NCI-H226 (cell line): ENCODE measurements around the gene VGF.

Source experiments
- DNase-seq: peaks from one replicate; pipeline ENCODE4 v3.0.0-alpha.2; 2015

Gene VGF

DNA sequence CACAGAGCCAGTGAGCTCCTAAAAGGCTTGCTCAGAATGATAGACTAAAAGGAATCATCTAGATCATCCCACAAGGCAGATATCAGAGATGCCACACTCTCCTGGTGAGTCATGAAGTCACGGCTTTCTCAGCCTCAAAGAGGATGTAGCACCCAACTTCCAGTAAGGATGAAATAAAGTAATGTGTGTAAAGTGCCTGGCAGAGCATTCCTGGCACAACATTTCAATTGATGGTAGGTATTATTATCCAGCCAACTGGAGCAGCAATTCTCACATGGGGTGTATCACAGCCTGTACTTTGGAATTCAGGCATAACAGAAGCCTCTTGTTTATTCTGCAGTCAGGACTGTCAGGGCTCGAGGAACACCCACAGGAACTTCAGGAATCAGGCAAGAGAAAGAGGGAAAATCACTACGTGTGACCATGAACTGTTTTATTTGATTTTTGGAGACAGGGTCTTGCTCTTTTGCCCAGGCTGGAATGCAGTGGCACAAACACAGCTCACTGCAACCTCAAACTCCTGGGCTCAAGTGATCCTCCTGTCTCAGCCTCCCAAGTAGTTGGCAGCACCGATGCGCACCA is 20.0 kb upstream of the VGF start:
- DNase-seq = peak; percentile 77

DNA sequence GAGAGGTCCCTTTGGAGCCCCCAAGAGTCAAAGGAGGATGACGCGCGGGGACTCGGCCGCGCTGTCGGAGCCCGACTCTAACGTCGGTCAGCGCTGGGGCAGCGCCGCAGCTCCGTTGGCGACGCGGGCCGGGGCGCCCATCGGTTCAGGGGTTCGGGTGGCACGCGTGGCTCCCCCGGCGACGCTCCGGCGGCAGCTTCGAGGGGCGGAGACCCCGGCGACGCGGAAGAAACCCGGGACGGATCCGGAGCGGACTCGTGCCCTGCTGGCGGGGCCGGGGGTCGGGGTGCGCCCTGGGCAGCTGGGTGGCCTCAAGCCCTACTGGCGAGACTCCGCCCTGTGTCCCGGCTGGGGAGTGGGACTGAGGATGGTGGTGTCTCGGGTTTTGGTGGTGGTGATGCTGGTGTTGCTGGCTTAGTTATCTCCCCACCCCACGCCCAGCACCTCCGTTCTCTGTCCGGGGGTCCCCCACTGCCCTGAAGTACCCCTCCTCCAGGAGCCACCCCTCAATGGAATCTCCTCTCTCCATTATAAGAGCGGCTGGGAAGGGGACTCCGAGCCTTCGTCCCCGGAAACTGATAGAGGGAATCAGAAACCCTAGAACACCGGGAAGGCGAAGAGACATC is 14.9 kb upstream of the VGF start, which contains the start of gene NAT16:
NAT16 (minus strand) TSS at position 164 of the 626 bp plus-strand sequence. CDS start 5,486 bp downstream, outside the sequence.
- DNase-seq = no peak

DNA sequence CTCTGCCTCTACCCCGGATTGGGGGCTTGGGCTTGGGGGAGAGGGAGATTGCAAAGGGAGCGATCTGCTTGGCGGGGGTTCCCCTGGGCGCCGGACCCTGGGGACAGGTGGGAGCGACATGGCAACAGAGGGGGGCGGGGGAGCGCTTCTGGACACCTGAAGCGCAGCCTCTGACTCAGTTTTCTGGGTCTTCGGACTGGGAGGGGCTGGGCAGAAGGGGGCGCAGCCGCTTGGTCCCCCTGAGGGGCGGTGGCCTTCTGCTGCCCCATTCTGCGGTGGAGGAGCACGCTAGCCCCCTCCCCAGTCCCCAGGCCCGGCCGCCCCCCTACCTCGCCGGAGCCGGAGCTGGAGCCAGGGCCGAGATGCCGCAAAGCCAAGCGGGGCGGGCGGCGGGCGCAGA is 14.3 kb upstream of the VGF start:
- no peak for DNase-seq

DNA sequence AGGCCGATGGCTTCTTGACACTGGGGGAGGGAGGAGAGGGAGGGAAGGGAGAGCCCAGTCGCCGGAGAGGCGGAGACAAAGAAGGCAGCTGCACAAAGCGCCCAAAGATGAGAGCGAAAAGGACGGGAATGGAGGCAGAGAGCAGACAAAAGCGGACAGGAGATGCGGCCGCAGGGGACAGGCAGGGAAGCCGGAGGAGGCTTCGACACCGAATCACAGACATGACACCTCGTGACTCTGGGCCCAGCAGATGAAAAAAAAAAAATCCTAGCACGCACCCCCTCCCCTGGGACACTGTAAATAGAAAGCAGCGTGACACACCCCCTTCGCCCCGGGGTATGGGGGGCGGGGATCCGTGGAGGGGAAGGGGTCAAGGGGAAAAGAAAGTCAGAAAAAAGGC is 13.7 kb upstream of the VGF start:
- no peak for DNase-seq

DNA sequence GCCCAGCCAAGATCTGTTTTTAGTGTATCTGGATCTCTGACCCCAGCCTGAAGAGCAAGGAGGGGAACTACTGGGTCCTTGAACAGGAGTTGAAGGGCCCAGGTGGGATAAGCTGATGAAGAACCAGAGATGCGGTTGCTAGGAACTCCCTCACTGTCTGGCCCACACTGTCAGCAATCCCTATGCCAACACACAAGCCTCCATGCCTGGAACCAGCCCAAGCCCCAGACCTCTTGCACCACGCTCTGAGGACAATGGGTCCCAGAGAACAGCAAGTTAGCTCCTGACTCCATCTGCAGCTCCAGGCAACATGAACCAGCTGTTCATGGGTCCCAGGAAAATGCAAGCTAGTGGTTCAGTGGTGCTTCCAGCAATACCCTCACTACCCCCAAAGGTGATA is 12.3 kb upstream of the VGF start:
- no peak for DNase-seq

DNA sequence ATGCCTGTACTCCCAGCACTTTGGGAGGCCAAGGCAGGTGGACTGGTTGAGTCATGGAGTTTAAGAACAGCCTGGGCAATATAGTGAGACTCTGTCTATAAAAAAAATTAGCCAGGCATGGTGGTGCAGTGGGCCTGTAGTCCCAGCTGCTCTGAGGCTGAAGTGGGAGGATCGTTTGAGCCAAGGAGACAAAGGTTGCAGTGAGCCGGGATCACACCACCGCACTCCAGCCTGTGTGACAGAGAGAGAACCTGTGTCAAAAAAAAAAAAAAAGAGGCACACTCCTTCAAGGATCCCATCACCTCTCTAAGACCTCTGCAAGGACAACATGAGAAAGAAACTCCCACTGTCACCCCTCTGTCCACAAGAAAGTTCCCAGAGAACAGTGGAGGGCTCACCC is 10.3 kb upstream of the VGF start:
- DNase-seq = no peak

DNA sequence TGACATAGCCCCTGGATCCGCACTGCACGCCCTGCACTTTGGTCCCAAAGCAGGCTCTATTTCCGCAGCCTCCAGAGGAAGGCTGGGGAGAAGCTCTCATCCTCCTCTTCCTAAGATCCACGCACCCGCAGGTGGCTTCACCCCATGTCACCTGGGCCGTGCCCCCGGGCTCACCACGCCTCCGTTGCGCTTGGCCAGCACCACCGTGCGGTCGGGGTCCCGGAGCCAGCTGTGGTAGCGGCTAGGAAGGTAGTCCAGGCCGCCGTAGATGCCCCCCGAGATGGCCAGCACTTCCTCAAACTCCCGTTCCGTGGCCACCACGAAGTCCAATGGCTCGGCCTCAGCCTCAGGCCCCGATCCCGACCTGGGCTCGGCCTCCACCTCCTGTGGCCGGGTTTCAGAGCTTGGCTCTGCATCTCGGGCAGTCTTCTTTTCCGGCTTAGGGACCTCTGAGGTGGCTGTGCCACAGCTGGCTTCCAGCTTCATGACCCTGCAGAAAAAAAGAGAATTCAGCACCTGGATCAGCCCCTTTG is 9.0 kb upstream of the VGF start:
- DNase-seq = no peak

DNA sequence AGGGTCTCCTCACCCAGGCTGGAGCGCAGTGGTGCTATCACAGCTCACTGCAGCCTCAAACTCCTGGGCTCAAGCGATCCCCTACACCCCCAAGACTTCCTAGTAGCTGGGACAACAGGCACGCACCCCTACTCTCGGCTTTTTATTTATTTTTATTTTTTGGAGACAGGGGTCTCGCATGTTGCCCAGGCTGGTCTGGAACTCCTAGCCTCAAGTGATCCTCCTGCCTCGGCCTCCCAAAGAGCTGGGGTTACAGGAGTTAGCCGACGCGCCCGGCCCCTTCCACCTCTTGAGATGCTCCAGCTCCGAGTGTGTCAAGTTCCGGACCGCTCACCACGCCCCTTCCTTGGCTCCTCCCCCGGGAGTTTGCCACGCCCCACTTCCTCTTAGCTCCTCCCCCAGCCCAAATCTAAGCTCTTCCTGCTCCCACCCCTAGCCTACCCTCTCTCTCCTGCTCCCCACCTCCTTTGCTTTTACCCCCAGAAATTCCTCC is 8.4 kb upstream of the VGF start:
- peak; percentile 53 for DNase-seq

DNA sequence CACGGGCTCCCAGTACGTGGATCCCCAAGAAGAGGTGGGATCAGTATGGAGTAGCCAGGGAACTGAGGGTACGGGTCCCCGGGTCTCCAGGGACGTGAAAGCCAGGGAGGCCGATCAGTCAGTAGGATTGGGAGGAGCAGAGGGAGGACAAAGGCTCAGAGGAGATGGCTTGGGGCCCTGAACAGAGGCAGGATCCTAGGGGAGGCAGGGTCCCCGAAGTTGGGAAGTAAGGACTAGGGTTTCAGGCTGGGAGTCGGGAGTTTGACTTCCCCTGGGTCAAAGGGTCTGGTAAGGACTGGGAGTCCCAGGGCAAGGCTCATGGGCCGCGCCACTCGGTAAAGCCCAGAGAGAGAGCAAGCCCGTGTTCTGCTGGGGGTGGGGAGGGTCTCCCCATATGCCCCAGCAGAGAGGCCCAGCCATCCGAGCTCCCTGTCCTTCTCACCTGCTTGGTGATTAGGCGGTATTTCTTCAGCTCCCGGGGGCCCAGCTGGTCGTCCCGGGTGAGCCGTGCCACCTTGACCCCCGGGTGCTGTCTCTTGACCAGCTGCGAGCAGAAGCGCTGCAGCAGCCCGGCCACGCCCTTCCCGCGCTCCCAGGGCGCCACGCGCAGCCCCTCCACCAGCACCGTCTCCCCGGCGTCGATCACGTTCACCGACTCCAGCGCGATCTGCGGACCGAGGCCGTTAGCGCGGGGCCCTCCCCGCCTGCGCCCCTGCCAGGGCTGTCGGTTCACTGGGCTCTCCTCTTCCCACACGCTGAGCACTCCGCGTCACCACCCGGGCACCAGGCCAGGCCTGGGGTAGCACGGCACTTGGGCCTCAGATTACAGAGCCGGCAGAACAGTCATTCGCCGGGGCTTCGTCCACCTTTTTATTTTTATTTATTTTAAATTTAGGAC is 7.7 kb upstream of the VGF start:
- DNase-seq = peak; percentile 68

DNA sequence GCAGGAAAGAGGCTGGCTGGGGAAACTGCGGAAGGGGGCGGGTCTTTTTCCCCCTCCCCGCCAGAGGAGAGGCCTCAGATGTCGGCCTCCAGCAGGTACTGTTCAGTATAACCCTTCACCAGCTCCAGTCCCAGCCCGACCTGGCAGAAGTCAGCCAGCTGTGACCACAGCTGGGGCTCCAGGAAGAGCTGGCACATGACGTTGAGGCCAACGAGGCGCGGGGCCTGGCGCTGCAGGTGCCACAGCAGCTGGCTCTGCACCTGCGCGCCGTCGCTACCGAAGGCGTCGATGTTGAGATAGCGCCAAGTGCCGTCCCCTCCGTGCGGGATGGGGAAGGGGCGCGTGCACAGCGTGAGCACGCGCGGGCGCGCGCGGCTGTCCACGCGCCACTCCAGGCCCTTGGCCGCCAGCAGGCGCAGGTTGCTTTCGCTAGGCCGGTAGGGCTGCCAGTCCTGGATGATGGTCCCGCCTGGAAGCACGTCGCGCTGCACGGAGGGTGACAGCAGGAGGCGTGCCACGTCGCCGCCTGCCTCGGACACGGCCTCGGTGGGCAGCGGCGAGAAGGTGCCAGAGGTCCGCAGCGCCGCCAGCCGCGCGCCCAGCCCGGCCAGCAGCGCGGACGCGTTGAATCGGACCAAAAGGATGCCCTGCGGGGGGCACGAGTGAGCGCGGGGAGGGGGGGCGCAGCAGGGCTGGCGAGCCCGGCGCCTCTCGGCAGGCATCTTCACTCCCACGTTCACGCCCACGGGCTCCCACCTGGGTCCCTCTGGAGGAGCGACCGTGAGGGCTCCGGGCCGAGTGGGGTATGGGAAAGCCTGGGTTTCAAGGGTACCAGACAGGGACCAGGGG is 6.9 kb upstream of the VGF start:
- DNase-seq = no peak

DNA sequence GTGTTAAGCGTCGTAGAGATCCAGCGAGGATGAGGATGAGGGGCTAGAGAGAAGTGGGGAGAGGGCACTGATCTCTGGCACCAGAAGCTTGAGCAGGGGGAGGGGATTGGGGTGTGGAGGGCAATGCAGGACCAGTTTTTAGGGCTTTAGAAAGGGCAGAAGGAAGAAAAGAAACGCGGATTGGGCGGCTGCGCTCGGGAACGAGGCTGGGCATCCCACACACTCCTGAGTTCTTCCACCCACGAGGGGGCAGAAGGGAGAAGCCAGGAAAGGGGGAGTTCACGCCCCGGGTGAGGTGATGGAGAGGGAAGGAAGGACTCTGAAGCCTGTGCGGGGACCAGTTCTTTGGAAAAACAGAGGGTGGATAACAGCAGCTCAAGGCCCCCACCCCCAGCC is 6.1 kb upstream of the VGF start:
- no peak for DNase-seq

DNA sequence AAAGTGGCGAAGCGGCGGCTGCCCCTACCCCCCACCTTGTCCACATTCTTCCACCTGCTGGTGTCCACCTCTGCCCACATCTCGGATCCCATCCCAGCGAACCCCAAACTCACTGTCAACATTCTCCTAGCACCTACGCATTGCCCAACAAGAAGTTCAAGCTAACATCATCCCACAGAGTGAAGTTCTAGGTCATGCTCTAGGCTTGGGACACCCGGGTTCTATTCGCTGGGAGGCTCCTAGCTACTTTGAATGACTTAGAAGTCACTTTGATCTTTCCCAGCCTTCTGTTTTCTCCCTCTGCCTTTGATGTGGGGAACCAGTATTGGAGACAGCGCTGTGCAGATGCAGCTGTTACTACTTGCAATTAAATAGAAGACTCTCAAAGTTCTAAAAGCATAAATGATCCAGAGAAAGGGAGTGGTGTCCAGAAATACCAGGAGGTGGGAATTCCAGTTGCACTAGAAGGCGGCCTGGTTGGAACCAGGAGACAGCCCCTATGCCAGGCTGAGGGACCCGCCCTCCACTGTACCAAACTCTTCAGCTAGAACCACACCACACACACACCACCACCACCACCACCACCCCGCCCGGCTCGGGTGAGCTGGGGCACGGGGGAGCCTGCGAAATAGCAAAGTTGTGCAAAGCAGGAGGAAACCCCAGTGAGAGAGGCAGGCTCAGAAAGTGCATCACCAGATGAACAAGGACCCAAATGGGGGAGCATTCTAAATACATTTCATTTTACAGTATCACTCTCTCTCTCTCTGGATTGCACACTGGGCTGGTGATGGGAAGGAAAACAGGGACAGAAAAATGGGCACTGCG is 5.5 kb upstream of the VGF start:
- no peak for DNase-seq

DNA sequence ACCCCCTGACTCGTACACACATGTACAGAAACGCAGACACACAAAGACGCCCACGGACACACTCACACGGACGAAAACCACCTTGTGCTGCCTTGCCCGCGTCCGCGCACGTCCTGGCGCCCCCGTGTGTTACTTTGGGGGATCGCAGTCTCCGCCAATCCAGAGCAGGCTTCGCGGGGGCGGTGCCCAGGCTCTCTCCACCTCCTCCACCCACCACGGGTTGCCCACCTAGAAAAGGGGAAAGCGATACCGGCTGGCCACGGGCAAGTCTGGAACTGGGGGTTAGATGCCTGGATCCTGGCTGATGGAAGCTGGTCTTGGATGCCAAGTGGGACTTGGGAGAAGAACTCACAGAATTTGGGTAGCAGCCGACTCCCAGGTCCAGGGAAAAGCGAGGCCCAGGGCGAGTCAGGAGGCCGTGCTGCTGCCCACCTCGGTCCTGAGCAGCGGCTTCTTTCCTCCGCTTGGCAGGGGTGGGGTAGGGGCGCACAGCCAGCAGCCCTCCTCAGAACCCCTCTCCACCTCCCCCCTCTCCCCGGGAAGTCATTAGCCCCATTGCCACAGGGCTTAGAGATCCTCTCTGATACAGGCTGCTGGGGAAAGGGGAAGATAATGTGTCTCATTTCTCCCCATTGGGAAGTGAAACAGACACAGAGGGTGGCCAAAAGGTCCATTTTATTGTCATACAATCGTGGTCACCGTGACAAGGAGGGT is 4.6 kb upstream of the VGF start:
- peak; percentile 51 for DNase-seq

DNA sequence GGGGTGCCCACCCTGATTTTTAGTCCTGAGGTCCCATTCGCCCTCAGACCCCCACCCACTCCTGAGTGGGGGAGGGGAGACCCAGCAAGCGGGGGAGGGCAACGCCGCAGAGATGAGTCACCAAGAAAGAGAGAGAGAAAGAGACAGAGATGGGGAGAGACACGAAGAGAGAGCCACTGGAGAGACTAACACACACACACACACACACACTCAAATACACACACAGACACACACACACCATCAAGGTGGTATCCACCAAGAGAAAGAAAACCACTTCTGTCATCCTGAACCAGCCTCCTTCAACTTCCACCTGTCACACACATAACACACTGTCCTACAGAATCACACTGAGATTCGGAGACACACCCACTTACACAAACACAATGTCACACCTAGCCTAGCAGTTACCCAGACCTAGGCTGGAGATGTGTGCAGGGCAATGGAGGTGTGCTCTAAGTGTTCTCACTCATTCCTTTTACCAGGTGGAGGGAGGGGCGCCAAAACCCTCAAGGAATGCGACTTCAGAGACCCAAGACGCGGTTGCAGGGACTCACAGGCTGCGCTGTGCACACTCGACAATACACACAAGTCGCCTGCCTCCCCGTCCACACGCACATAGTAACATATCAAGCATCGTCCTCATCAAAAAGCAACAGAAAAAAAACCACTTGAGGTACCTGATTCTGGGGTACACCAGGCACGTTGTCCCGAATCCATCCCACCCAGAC is 3.9 kb upstream of the VGF start:
- no peak for DNase-seq

DNA sequence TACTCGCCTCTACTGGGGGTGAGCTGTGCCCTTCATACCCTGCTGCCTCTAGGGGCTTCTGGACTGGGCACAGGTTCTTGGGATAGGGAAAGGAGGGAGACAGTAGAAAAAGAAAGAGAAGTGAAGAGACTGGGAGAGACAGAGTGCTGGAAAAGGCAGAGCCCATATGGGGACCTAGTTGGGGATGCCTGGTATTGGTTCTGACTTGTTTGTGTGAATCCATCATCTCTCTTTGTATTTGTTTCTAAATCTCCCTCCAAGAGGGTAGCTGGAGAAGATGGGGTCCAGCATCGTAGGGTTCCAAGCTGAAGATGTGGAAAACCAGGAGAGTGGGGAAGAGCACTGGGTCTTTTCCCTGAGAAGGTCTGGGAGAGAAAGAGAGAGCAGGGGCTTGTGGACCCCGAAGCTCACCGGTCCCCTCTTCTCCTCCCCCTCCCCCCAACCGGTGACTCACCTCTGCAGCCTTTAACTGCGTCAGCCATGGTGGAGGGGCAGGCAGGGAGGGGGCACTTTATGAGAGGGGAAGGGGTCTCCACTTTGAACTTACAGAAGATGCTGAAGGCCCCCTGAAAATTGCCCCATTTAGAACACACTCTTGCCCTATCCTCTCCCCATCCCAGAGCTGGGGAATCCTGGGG is 3.2 kb upstream of the VGF start:
- DNase-seq = no peak

DNA sequence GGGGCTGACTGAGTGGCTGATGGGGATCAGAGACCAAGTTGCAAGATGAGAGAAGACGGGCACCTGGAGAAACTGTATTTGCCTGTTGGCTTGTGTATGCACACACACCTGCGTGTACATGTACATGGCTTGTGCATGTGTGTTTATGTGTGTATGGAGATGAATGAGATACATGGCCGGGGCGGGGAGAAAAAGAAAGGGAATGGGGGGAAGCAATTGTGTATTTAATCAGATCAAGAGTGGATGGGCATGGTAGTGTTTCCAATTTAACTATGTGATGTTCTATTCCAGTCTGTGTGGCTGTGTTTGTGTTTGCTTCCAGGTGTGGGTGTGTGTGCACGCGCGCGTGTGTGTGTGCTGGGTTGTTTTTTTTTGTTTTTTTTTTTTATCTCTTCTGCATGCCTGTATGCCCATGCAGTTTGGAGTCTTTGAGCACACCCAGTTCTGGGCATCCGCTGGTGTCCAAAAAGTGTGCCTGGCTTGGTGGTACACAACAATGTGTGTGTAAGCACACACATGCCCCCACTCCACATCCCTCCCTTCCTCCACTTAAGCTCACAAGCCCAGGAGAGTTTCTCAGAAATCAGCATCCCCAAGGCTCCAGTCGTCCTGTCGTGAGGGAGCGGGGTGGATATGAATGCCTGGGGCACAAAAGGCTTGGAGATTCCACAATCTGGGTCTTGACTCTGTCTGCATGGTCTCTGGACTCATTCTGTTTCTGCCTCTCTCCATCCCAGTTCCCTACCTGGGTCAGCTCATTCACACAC is 2.5 kb upstream of the VGF start:
- no peak for DNase-seq

DNA sequence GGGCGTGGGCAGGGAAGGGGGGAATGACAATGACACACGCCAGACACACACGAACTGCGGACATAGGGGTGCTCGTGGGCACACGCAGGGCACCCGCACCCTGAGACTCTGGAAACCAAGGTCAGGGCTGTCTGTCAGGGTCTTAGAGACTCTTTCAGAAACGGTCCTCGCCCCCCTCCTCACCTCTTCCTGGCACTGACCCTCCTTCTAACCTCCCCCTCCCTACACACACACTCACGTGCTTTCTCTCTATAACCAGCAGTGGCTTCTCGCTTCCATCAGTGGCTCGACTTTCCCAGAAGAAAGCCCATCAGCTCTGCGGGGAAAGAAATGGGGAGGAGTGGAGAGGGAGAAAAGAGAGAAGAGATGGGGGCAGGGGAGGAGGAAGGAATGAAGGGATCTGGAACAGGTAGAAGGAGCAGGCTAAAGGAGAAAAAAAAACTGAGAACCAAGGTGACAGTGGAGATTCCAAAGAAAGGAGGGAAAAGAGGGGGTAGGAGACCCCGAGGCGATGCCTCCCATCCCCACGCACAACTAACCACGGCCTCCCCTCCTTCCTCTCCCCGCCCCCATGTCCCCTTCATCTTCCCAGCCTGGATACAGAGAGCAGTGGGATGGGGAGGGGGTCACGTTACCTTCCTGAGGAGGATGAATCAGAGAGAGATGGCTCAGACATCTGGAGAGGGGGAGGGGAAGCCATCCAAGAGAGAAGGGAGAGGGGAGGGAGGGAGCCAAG is 1.7 kb upstream of the VGF start:
- no peak for DNase-seq

DNA sequence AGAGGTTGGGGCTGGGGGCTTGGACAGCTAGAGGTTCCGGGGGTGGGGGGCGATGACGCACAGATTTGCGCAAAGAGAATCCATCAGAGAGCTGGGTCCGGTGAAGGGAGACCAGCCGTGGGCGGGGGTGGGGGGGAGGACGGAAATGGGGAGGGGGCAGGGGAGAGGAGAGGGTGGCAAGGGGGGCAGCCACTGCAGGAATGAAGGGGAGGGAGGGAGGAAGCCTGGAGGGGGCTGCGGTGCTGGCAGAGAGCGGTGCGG is 1.2 kb upstream of the VGF start:
- DNase-seq = no peak
